ENCODE data around the gene ZFP91. TPM values are rescaled to one million over a fixed set of nuclear protein-coding genes. Genes with fewer than 3 reads are reported as not detected.

ZFP91 gene
- total RNA-seq, 1 experiment from 2014 or later = 58.6 TPM

- no peaks in the 10 kb centered on the region; a peak in 1 of 4 replicates for H3K4me1 ChIP-seq (ENCODE audit: control insufficient read depth in 1 of 2, insufficient read depth in 2 of 2, low read length in 2 of 2)
- ATAC-seq (no peak), DNase-seq (ENCODE audit: low read depth, low spot score) (no peak)
- POLR2A ChIA-PET = no interaction called here
- CTCF ChIA-PET = no interaction called here
- no peak overlapping the region for H3K4me3 ChIP-seq (replicated peaks in 1 of 2; ENCODE audit: low read depth in 1 of 2, low read length in 2 of 2)
- H3K9me2 ChIP-seq (ENCODE audit: insufficient read depth) = no peaks in the 10 kb centered on the region
- peaks cover 82% of the 10 kb centered on the region for H3K79me2 ChIP-seq (ENCODE audit: insufficient read depth, low read length)
- intact Hi-C loops (cut with micrococcal nuclease) = no loop called here
- H3K4me2 ChIP-seq (ENCODE audit: low read length) = no peak overlapping the region
- TF ChIP-seq MAX (IDR thresholded peaks at IDR 0.05) (no peak), ZBTB33 (IDR thresholded peaks at IDR 0.05; ENCODE audit: extremely low read depth, insufficient replicate concordance, low read length) (no peak)
- H3K27ac ChIP-seq (ENCODE audit: low read depth, low read length) = no peak overlapping the region
- no peaks in the 10 kb centered on the region for H3K27me3 ChIP-seq (ENCODE audit: insufficient read depth, low read length)
- H3K36me3 ChIP-seq (ENCODE audit: control insufficient read depth in 1 of 2, insufficient read depth in 2 of 2, low read length in 2 of 2) = peaks cover 23 to 33% of the 10 kb centered on the region in 2 experiments
- H3K9me3 ChIP-seq (ENCODE audit: control insufficient read depth in 1 of 2, insufficient read depth in 1 of 2, low read depth in 1 of 2, low read length in 2 of 2) = no peaks in the 10 kb centered on the region
- RAD21 ChIA-PET (ENCODE audit: low non-redundant PET in 1 of 2, low total read pairs in 2 of 2, uncharacterized antibody in 2 of 2, unreplicated experiment in 2 of 2) = no interaction called here
- peaks cover 23% of the 10 kb centered on the region for H4K20me1 ChIP-seq (ENCODE audit: insufficient read depth)
- no peak overlapping the region for H3K9ac ChIP-seq (ENCODE audit: low read length)
- no TSS peak for BruUV-seq (replicated peaks)
- no peak overlapping the region for H2AFZ ChIP-seq (ENCODE audit: low read depth, low read length, poor library complexity, severe bottlenecking)
Measured at GRCh38 chr11:58608331-58608730, 29.5 kb downstream of the ZFP91 start.

- Histone ChIP-seq H2AFZ (ENCODE audit: low read depth, low read length, poor library complexity, severe bottlenecking) (no peak overlapping the region), H3K27me3 (ENCODE audit: insufficient read depth, low read length) (no peaks in the 10 kb centered on the region), H3K9ac (ENCODE audit: low read length) (no peak overlapping the region), H4K20me1 (ENCODE audit: insufficient read depth) (peaks cover 20% of the 10 kb centered on the region), H3K9me3 (ENCODE audit: control insufficient read depth in 1 of 2, insufficient read depth in 1 of 2, low read depth in 1 of 2, low read length in 2 of 2) (no peaks in the 10 kb centered on the region), H3K36me3 (ENCODE audit: control insufficient read depth in 1 of 2, insufficient read depth in 2 of 2, low read length in 2 of 2) (peaks cover 35 to 47% of the 10 kb centered on the region in 2 experiments), H3K79me2 (ENCODE audit: insufficient read depth, low read length) (peaks cover 68% of the 10 kb centered on the region), H3K4me2 (ENCODE audit: low read length) (no peak overlapping the region), H3K4me1 (ENCODE audit: control insufficient read depth in 1 of 2, insufficient read depth in 2 of 2, low read length in 2 of 2) (no peaks in the 10 kb centered on the region; a peak in 1 of 4 replicates), H3K9me2 (ENCODE audit: insufficient read depth) (no peaks in the 10 kb centered on the region), H3K4me3 (replicated peaks in 1 of 2; ENCODE audit: low read depth in 1 of 2, low read length in 2 of 2) (no peak overlapping the region), H3K27ac (ENCODE audit: low read depth, low read length) (no peak overlapping the region)
- DNase-seq (ENCODE audit: low read depth, low spot score) = no peak
- ChIA-PET RAD21 (ENCODE audit: low non-redundant PET in 1 of 2, low total read pairs in 2 of 2, uncharacterized antibody in 2 of 2, unreplicated experiment in 2 of 2) (no interaction called here), CTCF (no interaction called here), POLR2A (no interaction called here)
- no TSS peak for BruUV-seq (replicated peaks)
- intact Hi-C loops (cut with micrococcal nuclease) = no loop called here
- no peak for ATAC-seq
- TF ChIP-seq SP1 (IDR thresholded peaks at IDR 0.05; ENCODE audit: low read depth) (no peak), CEBPB (IDR thresholded peaks at IDR 0.05; ENCODE audit: low read depth) (no peak), POLR2AphosphoS5 (IDR thresholded peaks at IDR 0.05; ENCODE audit: low read depth, low read length) (no peak), FOSL1 (IDR thresholded peaks at IDR 0.05; ENCODE audit: low read depth) (no peak), YY1 (IDR thresholded peaks at IDR 0.05; ENCODE audit: extremely low read depth, insufficient replicate concordance, low read depth, low read length) (no peak)
Measured at GRCh38 chr11:58609723-58610122, 30.9 kb downstream of the ZFP91 start.
